CD14-positive monocyte (primary cell): Measurements from ENCODE around the gene RUBCN. TPM values are rescaled to one million over a fixed set of nuclear protein-coding genes. Genes with fewer than 3 reads are reported as not detected.
"Not testable (repeated sequence)": the region's sequence is repeated elsewhere in the genome, so short reads cannot be mapped to it uniquely, and the experiment has no call there.

Experiments used
- DNase-seq, 3 donors: peaks; one replicate each; pipeline ENCODE4 v3.0.0-alpha.2; 2011 to 2022
- H2AFZ ChIP-seq: 2 replicates; pipeline ENCODE4 v1.6.0; 2012; ENCODE audit warnings: mild to moderate bottlenecking, low read depth, low read length, inconsistent platforms; ENCODE audit not compliant: insufficient read depth, poor library complexity, severe bottlenecking
- H3K27ac ChIP-seq, 2 donors: 1 replicate in 1 of 2; 2 replicates in 1 of 2; pipeline ENCODE4 v1.5.1; 2012 to 2013; ENCODE audit warnings: low read length in 2 of 2, control low read depth in 1 of 2, inconsistent platforms in 1 of 2, low read depth in 1 of 2, mild to moderate bottlenecking in 1 of 2
- H3K27me3 ChIP-seq, 2 donors: one replicate each; pipeline versions ENCODE4 v1.6.0 to v1.6.1; 2011 to 2013; ENCODE audit warnings: low read length in 2 of 2; ENCODE audit not compliant: control insufficient read depth in 2 of 2, insufficient read depth in 2 of 2
- H3K36me3 ChIP-seq, 2 donors: replicated peaks in 1 of 2; 1 replicate in 1 of 2; 2 replicates in 1 of 2; pipeline versions ENCODE4 v1.5.1 to v1.6.1; 2012 to 2013; ENCODE audit warnings: low read length in 2 of 2, control low read depth in 1 of 2, inconsistent platforms in 1 of 2, mild to moderate bottlenecking in 1 of 2; ENCODE audit not compliant: insufficient read depth in 2 of 2, control insufficient read depth in 1 of 2
- H3K4me1 ChIP-seq, 2 donors: 1 replicate in 1 of 2; 2 replicates in 1 of 2; pipeline versions ENCODE4 v1.5.1 to v1.6.1; 2012 to 2013; ENCODE audit warnings: low read length in 2 of 2, control low read depth in 1 of 2, inconsistent platforms in 1 of 2, mild to moderate bottlenecking in 1 of 2, moderate library complexity in 1 of 2; ENCODE audit not compliant: insufficient read depth in 2 of 2, control insufficient read depth in 1 of 2
- H3K4me2 ChIP-seq: replicated peaks from 2 replicates; pipeline ENCODE3; 2012; ENCODE audit warnings: low read length, moderate library complexity, mild to moderate bottlenecking; ENCODE audit not compliant: poor library complexity, severe bottlenecking; ENCODE audit errors: extremely low read depth
- H3K4me3 ChIP-seq, 3 experiments: fragments of 200-600 bp in 1 of 3; sonication (generic) in 1 of 3; replicated peaks in 1 of 3; 1 replicate in 2 of 3; 2 replicates in 1 of 3; pipeline ENCODE4 v1.5.1; 2011 to 2013; ENCODE audit warnings: low read length in 3 of 3, mild to moderate bottlenecking in 3 of 3, control low read depth in 2 of 3, low read depth in 2 of 3, inconsistent platforms in 1 of 3, moderate library complexity in 1 of 3
- H3K79me2 ChIP-seq: 2 replicates; pipeline ENCODE4 v1.6.0; 2012; ENCODE audit warnings: mild to moderate bottlenecking, control low read depth, inconsistent platforms, low read length, moderate library complexity; ENCODE audit not compliant: insufficient read depth
- H3K9ac ChIP-seq: 2 replicates; pipeline ENCODE4 v1.6.0; 2017; ENCODE audit warnings: low read length, mild to moderate bottlenecking; ENCODE audit not compliant: insufficient read depth, poor library complexity, severe bottlenecking
- H3K9me3 ChIP-seq, 2 donors: replicated peaks in 1 of 2; 1 replicate in 1 of 2; 2 replicates in 1 of 2; pipeline versions ENCODE4 v1.5.1 to v1.6.1; 2012 to 2013; ENCODE audit warnings: low read length in 2 of 2, control low read depth in 1 of 2; ENCODE audit not compliant: control insufficient read depth in 1 of 2, insufficient read depth in 1 of 2
- H4K20me1 ChIP-seq: 2 replicates; pipeline ENCODE4 v1.6.0; 2012; ENCODE audit warnings: mild to moderate bottlenecking, low read length, control low read depth, moderate library complexity; ENCODE audit not compliant: insufficient read depth
- H3K27ac Mint-ChIP-seq, 7 donors: one replicate each; pipeline ENCODE4 v1.8.0; 2020; ENCODE audit warnings: mild to moderate bottlenecking in 7 of 7, mixed read lengths in 7 of 7, moderate library complexity in 6 of 7, inconsistent platforms in 2 of 7
- H3K27me3 Mint-ChIP-seq, 3 donors: one replicate each; pipeline ENCODE4 v1.8.0; 2021 to 2022; ENCODE audit warnings: low read depth in 3 of 3, mild to moderate bottlenecking in 3 of 3, mixed read lengths in 3 of 3, moderate library complexity in 3 of 3, inconsistent platforms in 1 of 3
- H3K36me3 Mint-ChIP-seq, 2 donors: one replicate each; pipeline ENCODE4 v1.8.0; 2020; ENCODE audit warnings: mixed read lengths in 2 of 2, inconsistent platforms in 1 of 2, mild to moderate bottlenecking in 1 of 2
- H3K4me1 Mint-ChIP-seq: one replicate; pipeline ENCODE4 v1.8.0; 2020; ENCODE audit warnings: mild to moderate bottlenecking, mixed read lengths
- H3K4me3 Mint-ChIP-seq, 2 donors: one replicate each; pipeline ENCODE4 v1.8.0; 2020; ENCODE audit warnings: mild to moderate bottlenecking in 2 of 2, mixed read lengths in 2 of 2, moderate library complexity in 1 of 2
- H3K9me3 Mint-ChIP-seq, 7 donors: one replicate each; pipeline ENCODE4 v1.8.0; 2020 to 2022; ENCODE audit warnings: mixed read lengths in 7 of 7, mild to moderate bottlenecking in 6 of 7, moderate library complexity in 6 of 7, inconsistent platforms in 2 of 7
- CTCF ChIP-seq: fragments of 200-600 bp; IDR thresholded peaks from one replicate; pipeline ENCODE4 v1.8.0; 2022; ENCODE audit warnings: antibody characterized with exemption, mild to moderate bottlenecking
- WGBS: methylation state at CpG from one replicate; pipeline ENCODE4 v1.1.5; 2013; ENCODE audit warnings: missing lambda C conversion rate; ENCODE audit not compliant: insufficient coverage; 5-methylcytosine and 5-hydroxymethylcytosine counted together
- intact Hi-C, 2 donors: fragments of 100-400 bp; cut with micrococcal nuclease; formaldehyde crosslinking; loops; one replicate each; pipeline versions ENCODE4 v1.15.0 to v1.15.1; 2023
- polyA plus RNA-seq, 3 donors: library from polyadenylated mRNA; depleted of rRNA in 1 of 3; unstranded in 2 of 3; stranded (reverse) in 1 of 3; fragments of 300-500 nt in 2 of 3; fragments of >200 nt in 1 of 3; fragmentation: Illumina TruSeq in 2 of 3; gene quantifications; 1 replicate in 2 of 3; 2 replicates in 1 of 3; pipeline ENCODE4 v1.2.3, GENCODE V29; 2012 to 2021

RUBCN gene
- polyA plus RNA-seq, 3 donors, result 8.6 to 37.9 (median 13.5) TPM

- Histone ChIP-seq H3K4me2 (peak overlapping the region; percentile 46), H3K9ac (no peak overlapping the region), H4K20me1 (peaks cover 73% of the 10 kb centered on the region), H3K36me3 (peaks cover under 1 to 5% of the 10 kb centered on the region in 2 donors), H2AFZ (peak overlapping the region; percentile 17), H3K9me3 (no peaks in the 10 kb centered on the region), H3K4me1 (peaks cover 20 to 25% of the 10 kb centered on the region in 2 donors), H3K27ac (peak overlapping the region in 1 of 2 donors; percentile 30), H3K79me2 (peaks cover 62% of the 10 kb centered on the region), H3K4me3 (peak overlapping the region in 1 of 3 experiments; percentile 23), H3K27me3 (no peaks in the 10 kb centered on the region)
- Mint-ChIP-seq H3K9me3 (peaks cover 0 to 2% (median 0%) of the 10 kb centered on the region in 7 donors), H3K4me1 (peaks cover 36% of the 10 kb centered on the region), H3K27me3 (peaks cover 0 to 4% (median 0%) of the 10 kb centered on the region in 3 donors), H3K36me3 (peaks cover 12 to 22% of the 10 kb centered on the region in 2 donors), H3K4me3 (peak overlapping the region; percentile 56 to 80), H3K27ac (peak overlapping the region in 6 of 7 donors; percentile 11 to 72 (median 37))
- TF ChIP-seq CTCF, result no peak
- intact Hi-C loops, result no loop called here
- peak in 1 of 3 donors; percentile 19 for DNase-seq
- WGBS, result 29% methylated on average over 5 of the region's 8 CpGs
Measured at GRCh38 chr3:197728487-197728886, 8.2 kb downstream of the RUBCN start.

GRCh38 chr3:197727878-197728277 lies 8.8 kb downstream of the RUBCN start:
- Histone ChIP-seq H3K4me2 (peak overlapping the region; percentile 46), H3K4me1 (peaks cover 20 to 27% of the 10 kb centered on the region in 2 donors), H3K79me2 (peaks cover 62% of the 10 kb centered on the region), H4K20me1 (peaks cover 74% of the 10 kb centered on the region), H3K4me3 (peak overlapping the region in 1 of 3 experiments; percentile 23), H3K27ac (peak overlapping the region in 1 of 2 donors; percentile 30)
- H3K36me3 ChIP-seq, H3K27me3 ChIP-seq, H2AFZ ChIP-seq, H3K9me3 Mint-ChIP-seq, H3K27me3 Mint-ChIP-seq, DNase-seq, H3K9me3 ChIP-seq, intact Hi-C loops, H3K9ac ChIP-seq: not testable (repeated sequence)
- WGBS, result 100% methylated on average over 2 of the region's 3 CpGs
- Mint-ChIP-seq H3K4me1 (peaks cover 37% of the 10 kb centered on the region), H3K27ac (peak overlapping the region in 3 of 7 donors; percentile 12 to 72 (median 69)), H3K4me3 (peak overlapping the region; percentile 56 to 80), H3K36me3 (peaks cover 16 to 19% of the 10 kb centered on the region in 2 donors)
